GM12874 (cell line): ENCODE data around the gene NCMAP.

ENCODE experiments used
- CTCF ChIP-seq: IDR thresholded peaks from 2 replicates; pipeline ENCODE4 v1.5.1; 2011; ENCODE audit warnings: low read depth, mild to moderate bottlenecking, control low read depth, low read length, moderate library complexity; ENCODE audit not compliant: insufficient read depth

The NCMAP gene

DNA sequence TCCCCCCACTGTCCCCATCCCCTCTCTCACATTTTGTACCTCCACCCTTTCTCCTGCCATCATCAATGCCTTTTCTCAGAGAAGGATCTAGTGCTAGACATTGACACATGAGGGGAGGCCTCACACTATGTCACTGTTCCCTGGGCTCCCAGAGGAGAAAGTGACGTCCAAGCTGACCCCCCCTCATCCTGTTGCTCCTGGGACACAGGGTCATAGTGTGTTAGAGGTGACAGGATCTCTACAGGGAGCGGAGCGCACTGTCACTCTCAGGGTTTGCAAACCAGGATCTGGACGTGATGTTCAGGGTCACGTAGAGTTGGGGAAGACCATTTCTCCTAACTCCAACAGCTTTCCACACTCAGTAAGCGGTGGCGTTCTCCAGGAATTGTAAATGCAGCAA is 2.6 kb downstream of the NCMAP start:
- TF ChIP-seq CTCF: no peak

DNA sequence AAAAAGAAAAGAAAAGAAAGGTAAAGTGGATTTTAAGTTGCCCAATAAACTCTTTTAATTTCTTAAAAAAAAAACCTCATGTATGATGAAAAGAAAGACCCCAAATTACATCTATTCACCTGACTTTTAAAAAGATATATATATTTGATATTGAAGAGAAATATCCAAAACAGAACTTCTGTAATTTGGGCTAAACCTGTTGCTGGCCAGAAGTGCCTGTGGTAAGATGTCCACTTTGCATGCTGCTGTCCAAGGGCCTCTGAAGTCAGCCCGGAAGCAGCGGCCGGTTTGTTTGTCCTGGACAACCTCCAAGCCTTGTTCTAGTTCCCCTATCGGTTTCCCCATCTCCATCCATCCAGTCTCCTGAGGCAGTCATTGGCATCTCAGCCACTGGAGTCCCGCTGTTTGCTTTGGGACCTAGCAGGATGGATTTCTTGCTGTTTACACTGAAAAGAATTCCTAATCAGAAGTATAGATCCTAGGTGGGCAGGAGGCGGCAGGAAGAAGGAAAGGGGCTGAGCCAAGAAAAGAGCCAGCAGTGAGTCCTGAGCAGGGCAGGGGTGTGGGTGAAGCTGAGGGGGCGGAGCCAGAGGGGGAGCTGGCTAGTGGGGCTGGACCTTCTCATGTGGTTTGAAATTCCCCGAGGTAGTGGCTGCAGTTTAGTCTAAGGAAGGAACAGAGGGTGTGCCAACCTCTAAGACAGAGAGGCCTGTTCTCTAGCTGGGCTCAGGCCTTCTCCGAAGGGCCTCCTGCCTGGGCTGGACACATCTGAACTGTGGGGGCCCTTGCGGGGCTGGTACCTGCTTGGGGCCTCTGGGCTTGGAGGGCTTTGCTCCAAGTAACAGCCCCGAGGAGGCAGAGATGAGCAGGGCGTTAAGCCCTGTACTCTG is 3.3 kb downstream of the NCMAP start:
- TF ChIP-seq CTCF: no peak

DNA sequence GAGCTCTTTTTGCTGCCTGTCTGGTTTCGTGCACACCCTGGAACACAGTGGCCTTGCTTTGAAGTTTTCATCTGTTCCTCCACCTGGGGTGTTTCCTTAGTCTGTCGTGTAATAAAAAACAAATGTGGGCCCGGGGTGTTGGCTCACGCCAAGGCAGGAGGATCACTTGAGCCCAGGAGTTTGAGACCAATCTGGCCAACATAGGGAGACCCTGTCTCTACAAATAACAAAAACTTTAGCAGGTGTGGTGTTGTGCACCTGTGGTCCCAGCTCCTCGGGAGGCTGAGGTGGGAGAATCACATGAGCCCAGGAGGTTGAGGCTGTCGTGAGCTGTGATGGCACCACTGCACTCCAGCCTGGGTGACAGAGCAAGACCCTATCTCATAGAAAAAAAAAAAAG is 4.5 kb downstream of the NCMAP start:
- no peak for TF ChIP-seq CTCF

DNA sequence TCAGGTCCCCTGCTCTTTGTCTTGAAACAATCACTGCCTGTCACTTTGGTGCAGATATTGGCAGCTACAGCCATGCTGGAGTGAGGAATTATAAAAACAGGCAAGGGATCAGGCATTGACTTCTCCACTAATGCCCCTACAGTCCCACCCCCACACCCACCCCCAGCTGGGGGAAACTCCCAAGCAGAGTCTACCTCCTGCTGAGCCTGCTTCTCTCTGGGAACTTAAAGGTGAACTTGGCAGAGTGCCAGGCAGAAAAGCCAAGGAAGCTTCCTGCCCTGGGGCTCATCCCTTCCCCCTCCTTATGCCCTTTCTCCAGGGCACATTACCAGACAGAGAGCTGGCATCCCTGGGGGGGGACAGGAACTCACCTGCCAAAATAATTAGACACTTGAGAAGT is 6.7 kb downstream of the NCMAP start:
- no peak for TF ChIP-seq CTCF

GRCh38 chr1:24564695-24565094 is 8.8 kb downstream of the NCMAP start:
- no peak for TF ChIP-seq CTCF

GRCh38 chr1:24566236-24566867 is 10.5 kb downstream of the NCMAP start:
- no peak for TF ChIP-seq CTCF

DNA sequence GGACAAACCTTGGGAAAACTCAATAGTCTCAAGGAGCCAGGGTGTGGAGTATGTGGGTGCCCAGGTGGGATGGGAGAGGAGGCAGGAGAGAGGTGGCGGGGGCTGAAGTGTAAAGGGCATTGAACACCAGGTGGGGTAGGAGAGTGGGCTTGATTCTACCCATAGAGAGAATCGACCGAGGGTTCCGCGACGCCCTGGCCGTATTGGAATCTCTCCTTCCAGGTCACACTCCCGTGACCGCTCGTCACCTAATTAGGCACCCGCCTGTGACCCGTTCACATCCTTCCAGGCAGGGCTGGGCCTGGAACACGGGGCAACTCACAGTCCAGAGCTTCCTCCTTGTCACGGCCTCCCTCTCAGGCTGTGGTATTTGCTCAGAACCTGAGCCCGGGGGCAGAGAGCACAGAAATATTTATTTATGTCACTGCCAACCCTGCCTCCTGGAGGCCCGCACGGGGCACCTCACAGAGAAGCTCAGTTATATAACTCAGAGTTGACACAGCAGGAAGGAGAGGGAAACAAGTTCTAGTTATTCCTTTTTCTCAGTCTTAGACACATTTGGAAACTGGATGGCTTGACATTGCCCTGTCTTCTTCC is 12.0 kb downstream of the NCMAP start:
- no peak for TF ChIP-seq CTCF
